ENCODE results near the gene ANKS1B. TPM values are rescaled to one million over a fixed set of nuclear protein-coding genes. Genes with fewer than 3 reads are reported as not detected.

ANKS1B gene
- total and polyA plus RNA-seq, 4 donors = 0.03 to 3.4 (median 0.53) TPM

GRCh38 chr12:99454539-99455172 lies 530.1 kb downstream of the ANKS1B start:
- DNase-seq (ENCODE audit: low spot score) = no peak
- WGBS = 75% methylated on average over 2 of the region's 2 CpGs
- no peak for TF ChIP-seq JUND (IDR thresholded peaks at IDR 0.05)
- no peak for TF ChIP-seq SP1 (IDR thresholded peaks at IDR 0.05)
- TF ChIP-seq NR2F2 (IDR thresholded peaks at IDR 0.05) = no peak
- TF ChIP-seq YY1 (IDR thresholded peaks at IDR 0.05) = no peak
- TF ChIP-seq HNF4A (conservative IDR thresholded peaks at IDR 0.05) = no peak
- no peak for TF ChIP-seq RXRA (IDR thresholded peaks at IDR 0.05)
- no peak for TF ChIP-seq TAF1 (conservative IDR thresholded peaks at IDR 0.05)
- TF ChIP-seq GABPA (IDR thresholded peaks at IDR 0.05 in 1 of 2, conservative IDR thresholded peaks at IDR 0.05 in 1 of 2) = no peak
- TF ChIP-seq HNF4G (IDR thresholded peaks at IDR 0.05) = no peak
- TF ChIP-seq, protein P1, sequence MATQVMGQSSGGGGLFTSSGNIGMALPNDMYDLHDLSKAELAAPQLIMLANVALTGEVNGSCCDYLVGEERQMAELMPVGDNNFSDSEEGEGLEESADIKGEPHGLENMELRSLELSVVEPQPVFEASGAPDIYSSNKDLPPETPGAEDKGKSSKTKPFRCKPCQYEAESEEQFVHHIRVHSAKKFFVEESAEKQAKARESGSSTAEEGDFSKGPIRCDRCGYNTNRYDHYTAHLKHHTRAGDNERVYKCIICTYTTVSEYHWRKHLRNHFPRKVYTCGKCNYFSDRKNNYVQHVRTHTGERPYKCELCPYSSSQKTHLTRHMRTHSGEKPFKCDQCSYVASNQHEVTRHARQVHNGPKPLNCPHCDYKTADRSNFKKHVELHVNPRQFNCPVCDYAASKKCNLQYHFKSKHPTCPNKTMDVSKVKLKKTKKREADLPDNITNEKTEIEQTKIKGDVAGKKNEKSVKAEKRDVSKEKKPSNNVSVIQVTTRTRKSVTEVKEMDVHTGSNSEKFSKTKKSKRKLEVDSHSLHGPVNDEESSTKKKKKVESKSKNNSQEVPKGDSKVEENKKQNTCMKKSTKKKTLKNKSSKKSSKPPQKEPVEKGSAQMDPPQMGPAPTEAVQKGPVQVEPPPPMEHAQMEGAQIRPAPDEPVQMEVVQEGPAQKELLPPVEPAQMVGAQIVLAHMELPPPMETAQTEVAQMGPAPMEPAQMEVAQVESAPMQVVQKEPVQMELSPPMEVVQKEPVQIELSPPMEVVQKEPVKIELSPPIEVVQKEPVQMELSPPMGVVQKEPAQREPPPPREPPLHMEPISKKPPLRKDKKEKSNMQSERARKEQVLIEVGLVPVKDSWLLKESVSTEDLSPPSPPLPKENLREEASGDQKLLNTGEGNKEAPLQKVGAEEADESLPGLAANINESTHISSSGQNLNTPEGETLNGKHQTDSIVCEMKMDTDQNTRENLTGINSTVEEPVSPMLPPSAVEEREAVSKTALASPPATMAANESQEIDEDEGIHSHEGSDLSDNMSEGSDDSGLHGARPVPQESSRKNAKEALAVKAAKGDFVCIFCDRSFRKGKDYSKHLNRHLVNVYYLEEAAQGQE (IDR thresholded peaks at IDR 0.05) = no peak
- no peak for TF ChIP-seq FOXA1 (IDR thresholded peaks at IDR 0.05)
- no peak for TF ChIP-seq ATF3 (IDR thresholded peaks at IDR 0.05)
- TF ChIP-seq CTCF (IDR thresholded peaks at IDR 0.05; ENCODE audit: low read depth, low read length, missing input control) = no peak
- TF ChIP-seq, protein P2, sequence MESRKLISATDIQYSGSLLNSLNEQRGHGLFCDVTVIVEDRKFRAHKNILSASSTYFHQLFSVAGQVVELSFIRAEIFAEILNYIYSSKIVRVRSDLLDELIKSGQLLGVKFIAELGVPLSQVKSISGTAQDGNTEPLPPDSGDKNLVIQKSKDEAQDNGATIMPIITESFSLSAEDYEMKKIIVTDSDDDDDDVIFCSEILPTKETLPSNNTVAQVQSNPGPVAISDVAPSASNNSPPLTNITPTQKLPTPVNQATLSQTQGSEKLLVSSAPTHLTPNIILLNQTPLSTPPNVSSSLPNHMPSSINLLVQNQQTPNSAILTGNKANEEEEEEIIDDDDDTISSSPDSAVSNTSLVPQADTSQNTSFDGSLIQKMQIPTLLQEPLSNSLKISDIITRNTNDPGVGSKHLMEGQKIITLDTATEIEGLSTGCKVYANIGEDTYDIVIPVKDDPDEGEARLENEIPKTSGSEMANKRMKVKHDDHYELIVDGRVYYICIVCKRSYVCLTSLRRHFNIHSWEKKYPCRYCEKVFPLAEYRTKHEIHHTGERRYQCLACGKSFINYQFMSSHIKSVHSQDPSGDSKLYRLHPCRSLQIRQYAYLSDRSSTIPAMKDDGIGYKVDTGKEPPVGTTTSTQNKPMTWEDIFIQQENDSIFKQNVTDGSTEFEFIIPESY (IDR thresholded peaks at IDR 0.05) = no peak
- no peak for TF ChIP-seq EGR1 (IDR thresholded peaks at IDR 0.05; ENCODE audit: low read depth in 2 of 2)
- TF ChIP-seq FOXA2 (IDR thresholded peaks at IDR 0.05) = no peak
- H3K27me3 ChIP-seq (ENCODE audit: control insufficient read depth in 4 of 4, insufficient read depth in 4 of 4, low read length in 3 of 4) = no peaks in the 10 kb centered on the region
- H3K27ac ChIP-seq (ENCODE audit: low read depth in 1 of 2, low read length in 2 of 2) = no peak overlapping the region
- no peaks in the 10 kb centered on the region for H3K9me3 ChIP-seq (ENCODE audit: control insufficient read depth in 4 of 4, low read length in 3 of 4)
- no peak overlapping the region for H3K9ac ChIP-seq (ENCODE audit: low read depth in 1 of 2, low read length in 2 of 2)
- no peak overlapping the region for H3K4me3 ChIP-seq (ENCODE audit: low read depth in 1 of 3, low read length in 3 of 3)
- H3K4me1 ChIP-seq (ENCODE audit: control insufficient read depth in 4 of 4, insufficient read depth in 4 of 4, low read length in 3 of 4) = no peaks in the 10 kb centered on the region
- no peaks in the 10 kb centered on the region for H3K36me3 ChIP-seq (ENCODE audit: control insufficient read depth in 4 of 4, insufficient read depth in 3 of 4, low read depth in 1 of 4, low read length in 3 of 4)
